ENCODE measurements around the gene MAP1LC3B2. TPM values are rescaled to one million over a fixed set of nuclear protein-coding genes. Genes with fewer than 3 reads are reported as not detected.

The MAP1LC3B2 gene
- total RNA-seq, 4 donors from 2014 or later: 1.1 to 2.5 TPM; not detected in 2

GRCh38 chr12:116540622-116541152, 18.5 kb upstream of the MAP1LC3B2 start:
- intact Hi-C loops (cut with DNase I; ENCODE audit: low total_unique reads) (no loop called here), in situ Hi-C loops (cut with MboI; ENCODE audit: low pct_ligation_motif_present in 1 of 4, low pct_unique_long_range_greater_than_20kb in 1 of 4, low sequenced_read_pairs in 3 of 4) (loop anchor here in 1 of 4 donors (10.0 kb wide), 1 partner anchor 54 kb away; no protein-coding TSS in a partner anchor)
- peaks cover 8 to 24% (median 14%) of the 10 kb centered on the region in 4 donors for H3K4me1 ChIP-seq
- peak overlapping the region in 2 of 4 donors; percentile 46 to 65 for H3K27ac ChIP-seq
- H3K9me3 ChIP-seq: no peaks in the 10 kb centered on the region
- DNase-seq: no peak
- no peak for TF ChIP-seq POLR2A (IDR thresholded peaks at IDR 0.05)
- peak in 1 of 3 donors; percentile 31 for TF ChIP-seq POLR2AphosphoS5 (IDR thresholded peaks at IDR 0.05)
- H3K27me3 ChIP-seq: no peaks in the 10 kb centered on the region
- no peak overlapping the region for H3K4me3 ChIP-seq
- 44 to 45% methylated on average over 5 of the region's 5 CpGs for WGBS, 2 donors (ENCODE audit: low coverage in 1 of 2)
- no peaks in the 10 kb centered on the region for H3K36me3 ChIP-seq

- Histone ChIP-seq H3K9me3 (no peaks in the 10 kb centered on the region), H3K27me3 (no peaks in the 10 kb centered on the region), H3K4me3 (no peak overlapping the region), H3K36me3 (no peaks in the 10 kb centered on the region), H3K27ac (no peak overlapping the region), H3K4me1 (peaks cover 8 to 24% (median 14%) of the 10 kb centered on the region in 4 donors)
- in situ Hi-C loops (cut with MboI; ENCODE audit: low pct_ligation_motif_present in 1 of 4, low pct_unique_long_range_greater_than_20kb in 1 of 4, low sequenced_read_pairs in 3 of 4): loop anchor here in 1 of 4 donors (10.0 kb wide), 1 partner anchor 53 kb away; no protein-coding TSS in a partner anchor
- 85 to 88% methylated on average over 8 of the region's 8 CpGs for WGBS, 2 donors (ENCODE audit: low coverage in 1 of 2)
- intact Hi-C loops (cut with DNase I; ENCODE audit: low total_unique reads): no loop called here
- no peak for TF ChIP-seq CTCF (IDR thresholded peaks at IDR 0.05)
- TF ChIP-seq POLR2AphosphoS5 (IDR thresholded peaks at IDR 0.05): no peak
- no peak for TF ChIP-seq EP300 (IDR thresholded peaks at IDR 0.05; ENCODE audit: low read depth)
- no peak for TF ChIP-seq POLR2A (IDR thresholded peaks at IDR 0.05)
- DNase-seq: no peak
Observed at GRCh38 chr12:116541547-116542344, 17.4 kb upstream of the MAP1LC3B2 start.

- Histone ChIP-seq H3K9me3 (no peaks in the 10 kb centered on the region), H3K27me3 (no peaks in the 10 kb centered on the region), H3K27ac (no peak overlapping the region), H3K36me3 (no peaks in the 10 kb centered on the region), H3K4me3 (no peak overlapping the region), H3K4me1 (peaks cover 8 to 24% (median 14%) of the 10 kb centered on the region in 4 donors)
- in situ Hi-C loops (cut with MboI; ENCODE audit: low pct_ligation_motif_present in 1 of 4, low pct_unique_long_range_greater_than_20kb in 1 of 4, low sequenced_read_pairs in 3 of 4): loop anchor here in 1 of 4 donors (10.0 kb wide), 1 partner anchor 52 kb away; no protein-coding TSS in a partner anchor
- no peak for TF ChIP-seq EP300 (IDR thresholded peaks at IDR 0.05; ENCODE audit: low read depth)
- no peak for TF ChIP-seq CTCF (IDR thresholded peaks at IDR 0.05)
- TF ChIP-seq POLR2AphosphoS5 (IDR thresholded peaks at IDR 0.05): no peak
- whole genome bisulfite sequencing, 2 donors (ENCODE audit: low coverage in 1 of 2): 81 to 90% methylated on average over 11 to 15 of the region's 15 CpGs
- intact Hi-C loops (cut with DNase I; ENCODE audit: low total_unique reads): no loop called here
- no peak for DNase-seq
Observed at GRCh38 chr12:116542345-116542956, 16.7 kb upstream of the MAP1LC3B2 start.

GRCh38 chr12:116544656-116545055, 14.5 kb upstream of the MAP1LC3B2 start:
- no peaks in the 10 kb centered on the region for H3K9me3 ChIP-seq
- peak; percentile 47 for DNase-seq
- peak overlapping the region in 3 of 4 donors; percentile 30 to 77 (median 57) for H3K27ac ChIP-seq
- peaks cover 6 to 12% (median 7%) of the 10 kb centered on the region in 4 donors for H3K4me1 ChIP-seq
- no peak for TF ChIP-seq CTCF (IDR thresholded peaks at IDR 0.05)
- TF ChIP-seq POLR2AphosphoS5 (IDR thresholded peaks at IDR 0.05): peak; percentile 45 to 77 (median 55)
- TF ChIP-seq POLR2A (IDR thresholded peaks at IDR 0.05): no peak
- TF ChIP-seq EP300 (IDR thresholded peaks at IDR 0.05; ENCODE audit: low read depth): no peak
- in situ Hi-C loops (cut with MboI; ENCODE audit: low pct_ligation_motif_present in 1 of 4, low pct_unique_long_range_greater_than_20kb in 1 of 4, low sequenced_read_pairs in 3 of 4) (loop anchor here in 1 of 4 donors (10.0 kb wide), 1 partner anchor 50 kb away; no protein-coding TSS in a partner anchor), intact Hi-C loops (cut with DNase I; ENCODE audit: low total_unique reads) (no loop called here)
- WGBS, 2 donors (ENCODE audit: low coverage in 1 of 2): 24 to 70% methylated on average over 3 to 5 of the region's 5 CpGs
- no peaks in the 10 kb centered on the region for H3K36me3 ChIP-seq
- no peak overlapping the region for H3K4me3 ChIP-seq
- H3K27me3 ChIP-seq: no peaks in the 10 kb centered on the region
